Measurements from ENCODE around the gene SPDYE8.
"Not testable (repeated sequence)": the region's sequence is repeated elsewhere in the genome, so short reads cannot be mapped to it uniquely, and the experiment has no call there.

- TF ChIP-seq CTCF, POLR2A (IDR thresholded peaks at IDR 0.05): not testable (repeated sequence)
Measured at GRCh38 chr7:73006491-73006890, 23.1 kb downstream of the SPDYE8 start.
